Liver (tissue), 9 donors: ENCODE results near the gene TNS3. TPM values are rescaled to one million over a fixed set of nuclear protein-coding genes. Genes with fewer than 3 reads are reported as not detected.

Source experiments
- DNase-seq: peaks from one replicate; pipeline ENCODE4 v3.0.0-alpha.2; 2017; ENCODE audit warnings: low spot score
- H3K27ac ChIP-seq, 2 donors: one replicate each; pipeline ENCODE4 v1.7.0; 2013; ENCODE audit warnings: inconsistent platforms in 2 of 2, low read length in 2 of 2, control low read depth in 1 of 2, low read depth in 1 of 2, mild to moderate bottlenecking in 1 of 2
- H3K27me3 ChIP-seq, 4 donors: one replicate each; pipeline versions ENCODE4 v1.6.1 to v1.7.0; 2013; ENCODE audit warnings: low read length in 3 of 4, inconsistent platforms in 1 of 4, mild to moderate bottlenecking in 1 of 4, moderate library complexity in 1 of 4; ENCODE audit not compliant: control insufficient read depth in 4 of 4, insufficient read depth in 4 of 4
- H3K36me3 ChIP-seq, 4 donors: one replicate each; pipeline versions ENCODE4 v1.6.1 to v1.7.0; 2013; ENCODE audit warnings: low read length in 3 of 4, mild to moderate bottlenecking in 3 of 4, low read depth in 1 of 4, moderate library complexity in 1 of 4; ENCODE audit not compliant: control insufficient read depth in 4 of 4, insufficient read depth in 3 of 4
- H3K4me1 ChIP-seq, 4 donors: one replicate each; pipeline versions ENCODE4 v1.6.1 to v1.7.0; 2013; ENCODE audit warnings: low read length in 3 of 4, mild to moderate bottlenecking in 3 of 4, moderate library complexity in 1 of 4; ENCODE audit not compliant: control insufficient read depth in 4 of 4, insufficient read depth in 4 of 4
- H3K4me3 ChIP-seq, 3 donors: one replicate each; pipeline versions ENCODE4 v1.6.1 to v1.7.0; 2013; ENCODE audit warnings: low read length in 3 of 3, control low read depth in 1 of 3, low read depth in 1 of 3, mild to moderate bottlenecking in 1 of 3
- H3K9ac ChIP-seq, 2 donors: one replicate each; pipeline ENCODE4 v1.7.0; 2013; ENCODE audit warnings: low read length in 2 of 2, mild to moderate bottlenecking in 2 of 2, moderate library complexity in 2 of 2, control low read depth in 1 of 2, low read depth in 1 of 2
- H3K9me3 ChIP-seq, 4 donors: one replicate each; pipeline versions ENCODE4 v1.6.1 to v1.7.0; 2013; ENCODE audit warnings: low read length in 3 of 4; ENCODE audit not compliant: control insufficient read depth in 4 of 4
- EGR1 ChIP-seq, 2 donors: IDR thresholded peaks; 2 replicates each; pipeline ENCODE4 v1.6.1; 2016 to 2018; ENCODE audit warnings: antibody characterized with exemption in 2 of 2, low read depth in 2 of 2
- FOXA1 ChIP-seq: IDR thresholded peaks from 2 replicates; pipeline ENCODE4 v1.6.1; 2016; ENCODE audit warnings: antibody characterized with exemption
- FOXA2 ChIP-seq: IDR thresholded peaks from 2 replicates; pipeline ENCODE4 v1.6.1; 2016; ENCODE audit warnings: antibody characterized with exemption
- GABPA ChIP-seq, 2 donors: IDR thresholded peaks in 1 of 2; conservative IDR thresholded peaks in 1 of 2; 2 replicates each; pipeline ENCODE4 v1.6.1; 2016; ENCODE audit warnings: antibody characterized with exemption in 2 of 2, mild to moderate bottlenecking in 1 of 2, moderate library complexity in 1 of 2
- HNF4A ChIP-seq, 2 donors: conservative IDR thresholded peaks; 2 replicates each; pipeline ENCODE4 v1.6.1; 2016; ENCODE audit warnings: antibody characterized with exemption in 2 of 2, mild to moderate bottlenecking in 2 of 2
- HNF4G ChIP-seq: IDR thresholded peaks from 2 replicates; pipeline ENCODE4 v1.6.1; 2016; ENCODE audit warnings: antibody characterized with exemption
- JUND ChIP-seq, 2 donors: IDR thresholded peaks; 2 replicates each; pipeline ENCODE4 v1.6.1; 2016; ENCODE audit warnings: antibody characterized with exemption in 2 of 2
- NR2F2 ChIP-seq: IDR thresholded peaks from 2 replicates; pipeline ENCODE4 v1.6.1; 2016; ENCODE audit warnings: antibody characterized with exemption
- RAD21 ChIP-seq, 2 donors: IDR thresholded peaks; 2 replicates each; pipeline ENCODE4 v1.6.1; 2016; ENCODE audit warnings: antibody characterized with exemption in 2 of 2, mild to moderate bottlenecking in 2 of 2
- RXRA ChIP-seq, 2 donors: IDR thresholded peaks; 2 replicates each; pipeline ENCODE4 v1.6.1; 2017 to 2018; ENCODE audit warnings: antibody characterized with exemption in 2 of 2, mild to moderate bottlenecking in 1 of 2
- SP1 ChIP-seq: IDR thresholded peaks from 2 replicates; pipeline ENCODE4 v1.6.1; 2018; ENCODE audit warnings: antibody characterized with exemption, mild to moderate bottlenecking
- TAF1 ChIP-seq: conservative IDR thresholded peaks from 2 replicates; pipeline ENCODE4 v1.6.1; 2016; ENCODE audit warnings: antibody characterized with exemption, mild to moderate bottlenecking
- YY1 ChIP-seq: IDR thresholded peaks from 2 replicates; pipeline ENCODE4 v1.6.1; 2016; ENCODE audit warnings: antibody characterized with exemption, mild to moderate bottlenecking
- whole genome bisulfite sequencing: extraction: QIAGEN DNeasy Blood & Tissue Kit; methylation state at CpG from one replicate; pipeline ENCODE4 v1.1.7; 2013; 5-methylcytosine and 5-hydroxymethylcytosine counted together
- polyA plus RNA-seq, 2 donors: library from polyadenylated mRNA; stranded (reverse) in 1 of 2; unstranded in 1 of 2; fragments of 200-250 nt in 1 of 2; fragments of >200 nt in 1 of 2; fragmentation: Nextera tagmentation in 1 of 2; extraction: Ambion mirVana in 1 of 2; gene quantifications; one replicate each; pipeline versions ENCODE4 v1.2.1 to v1.2.3, GENCODE V29; 2013 to 2015
- total RNA-seq, 2 donors: library from RNA; depleted of rRNA; stranded (reverse); fragments of >200 nt; gene quantifications; one replicate each; pipeline ENCODE4 v1.2.3, GENCODE V29; 2014
- TF ChIP-seq, protein P1 (sequence below): IDR thresholded peaks from 2 replicates; pipeline ENCODE4 v1.6.1; 2016; ENCODE audit warnings: antibody characterized with exemption
- TF ChIP-seq, protein P2 (sequence below): IDR thresholded peaks from 2 replicates; pipeline ENCODE4 v1.6.1; 2016; ENCODE audit warnings: antibody characterized with exemption
- TF ChIP-seq, protein P3 (sequence below): IDR thresholded peaks from 2 replicates; pipeline ENCODE4 v1.6.1; 2016; ENCODE audit warnings: antibody characterized with exemption
- TF ChIP-seq, protein P4 (sequence below): fragments of 150-350 bp; IDR thresholded peaks from 2 replicates; pipeline ENCODE4 v1.5.1; 2017; ENCODE audit warnings: improper control_type of control experiment, low read depth, low read length; ENCODE audit not compliant: missing input control
- donor health status: healthy.
- donor health status: healthy.
- donor health status: healthy.
- donor health status: healthy.
- donor health status: healthy.

TNS3 gene
- total and polyA plus RNA-seq, 4 donors, result 16.8 to 100 (median 29.5) TPM

DNA sequence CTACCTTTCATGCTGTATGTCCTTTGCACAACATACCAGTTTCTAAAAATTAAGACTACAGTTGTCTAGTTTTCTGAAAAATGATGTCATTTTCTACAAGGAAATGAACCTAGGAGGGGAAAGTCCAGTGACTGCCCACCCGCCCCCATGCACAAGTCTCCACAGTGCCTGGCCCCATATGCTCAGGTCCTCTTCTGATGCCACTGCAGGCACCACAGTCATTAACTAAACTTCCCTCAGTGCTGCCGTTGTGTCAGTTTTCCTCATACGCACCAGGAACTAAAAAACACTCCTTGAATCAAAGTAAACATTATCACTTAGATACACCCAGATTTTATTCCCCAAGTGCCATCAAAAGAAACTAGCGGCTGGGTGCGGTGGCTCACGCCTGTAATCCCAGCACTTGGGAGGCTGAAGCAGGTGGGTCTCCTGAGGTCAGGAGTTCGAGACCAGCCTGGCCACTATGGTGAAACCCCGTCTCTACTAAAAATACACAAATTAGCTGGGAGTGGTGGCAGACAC, 6.9 kb upstream of the TNS3 start:
- no peak for DNase-seq
- H3K4me1 ChIP-seq, result peaks cover 0 to 2% (median 0%) of the 10 kb centered on the region in 4 donors
- no peaks in the 10 kb centered on the region for H3K27me3 ChIP-seq
- H3K9me3 ChIP-seq, result no peaks in the 10 kb centered on the region
- no peak overlapping the region for H3K9ac ChIP-seq
- no peak overlapping the region for H3K27ac ChIP-seq
- TF ChIP-seq, protein P1, sequence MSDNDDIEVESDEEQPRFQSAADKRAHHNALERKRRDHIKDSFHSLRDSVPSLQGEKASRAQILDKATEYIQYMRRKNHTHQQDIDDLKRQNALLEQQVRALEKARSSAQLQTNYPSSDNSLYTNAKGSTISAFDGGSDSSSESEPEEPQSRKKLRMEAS, result no peak
- TF ChIP-seq, protein P2, sequence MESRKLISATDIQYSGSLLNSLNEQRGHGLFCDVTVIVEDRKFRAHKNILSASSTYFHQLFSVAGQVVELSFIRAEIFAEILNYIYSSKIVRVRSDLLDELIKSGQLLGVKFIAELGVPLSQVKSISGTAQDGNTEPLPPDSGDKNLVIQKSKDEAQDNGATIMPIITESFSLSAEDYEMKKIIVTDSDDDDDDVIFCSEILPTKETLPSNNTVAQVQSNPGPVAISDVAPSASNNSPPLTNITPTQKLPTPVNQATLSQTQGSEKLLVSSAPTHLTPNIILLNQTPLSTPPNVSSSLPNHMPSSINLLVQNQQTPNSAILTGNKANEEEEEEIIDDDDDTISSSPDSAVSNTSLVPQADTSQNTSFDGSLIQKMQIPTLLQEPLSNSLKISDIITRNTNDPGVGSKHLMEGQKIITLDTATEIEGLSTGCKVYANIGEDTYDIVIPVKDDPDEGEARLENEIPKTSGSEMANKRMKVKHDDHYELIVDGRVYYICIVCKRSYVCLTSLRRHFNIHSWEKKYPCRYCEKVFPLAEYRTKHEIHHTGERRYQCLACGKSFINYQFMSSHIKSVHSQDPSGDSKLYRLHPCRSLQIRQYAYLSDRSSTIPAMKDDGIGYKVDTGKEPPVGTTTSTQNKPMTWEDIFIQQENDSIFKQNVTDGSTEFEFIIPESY, result no peak
- no peak overlapping the region for H3K4me3 ChIP-seq
- H3K36me3 ChIP-seq, result no peaks in the 10 kb centered on the region
- WGBS, result 81% methylated on average over 8 of the region's 8 CpGs

DNA sequence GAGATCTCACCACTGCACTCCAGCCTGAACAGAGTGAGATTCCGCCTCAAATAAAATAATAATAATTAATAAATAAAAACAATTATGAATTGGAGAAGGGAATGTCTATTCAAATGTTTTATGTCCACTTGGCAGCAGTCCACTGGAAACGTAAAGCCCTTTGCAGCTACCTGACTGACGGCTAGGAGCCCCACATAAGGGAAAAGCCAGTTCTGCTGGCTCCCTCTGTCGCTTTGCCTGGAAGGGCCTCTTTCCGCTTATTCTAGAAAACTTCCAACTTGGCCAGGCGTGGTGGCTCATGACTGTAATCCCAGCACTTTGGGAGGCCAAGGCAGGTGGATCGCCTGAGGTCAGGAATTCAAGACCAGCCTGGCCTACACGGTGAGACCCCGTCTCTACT, 6.1 kb upstream of the TNS3 start:
- no peak for TF ChIP-seq EGR1 (IDR thresholded peaks at IDR 0.05; ENCODE audit: low read depth in 2 of 2)
- TF ChIP-seq, protein P1, result no peak
- TF ChIP-seq HNF4A (conservative IDR thresholded peaks at IDR 0.05), result no peak
- TF ChIP-seq, protein P2, result no peak
- TF ChIP-seq FOXA2, result no peak
- no peak for TF ChIP-seq HNF4G
- TF ChIP-seq, protein P3, sequence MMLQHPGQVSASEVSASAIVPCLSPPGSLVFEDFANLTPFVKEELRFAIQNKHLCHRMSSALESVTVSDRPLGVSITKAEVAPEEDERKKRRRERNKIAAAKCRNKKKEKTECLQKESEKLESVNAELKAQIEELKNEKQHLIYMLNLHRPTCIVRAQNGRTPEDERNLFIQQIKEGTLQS, result no peak
- TF ChIP-seq FOXA1, result no peak
- no peak for TF ChIP-seq SP1
- TF ChIP-seq GABPA (IDR thresholded peaks at IDR 0.05 in 1 of 2, conservative IDR thresholded peaks at IDR 0.05 in 1 of 2), result no peak
- no peak for TF ChIP-seq YY1
- no peak for TF ChIP-seq JUND (IDR thresholded peaks at IDR 0.05)
- TF ChIP-seq RXRA (IDR thresholded peaks at IDR 0.05), result no peak
- TF ChIP-seq TAF1, result no peak
- no peak for TF ChIP-seq NR2F2
- TF ChIP-seq, protein P4, sequence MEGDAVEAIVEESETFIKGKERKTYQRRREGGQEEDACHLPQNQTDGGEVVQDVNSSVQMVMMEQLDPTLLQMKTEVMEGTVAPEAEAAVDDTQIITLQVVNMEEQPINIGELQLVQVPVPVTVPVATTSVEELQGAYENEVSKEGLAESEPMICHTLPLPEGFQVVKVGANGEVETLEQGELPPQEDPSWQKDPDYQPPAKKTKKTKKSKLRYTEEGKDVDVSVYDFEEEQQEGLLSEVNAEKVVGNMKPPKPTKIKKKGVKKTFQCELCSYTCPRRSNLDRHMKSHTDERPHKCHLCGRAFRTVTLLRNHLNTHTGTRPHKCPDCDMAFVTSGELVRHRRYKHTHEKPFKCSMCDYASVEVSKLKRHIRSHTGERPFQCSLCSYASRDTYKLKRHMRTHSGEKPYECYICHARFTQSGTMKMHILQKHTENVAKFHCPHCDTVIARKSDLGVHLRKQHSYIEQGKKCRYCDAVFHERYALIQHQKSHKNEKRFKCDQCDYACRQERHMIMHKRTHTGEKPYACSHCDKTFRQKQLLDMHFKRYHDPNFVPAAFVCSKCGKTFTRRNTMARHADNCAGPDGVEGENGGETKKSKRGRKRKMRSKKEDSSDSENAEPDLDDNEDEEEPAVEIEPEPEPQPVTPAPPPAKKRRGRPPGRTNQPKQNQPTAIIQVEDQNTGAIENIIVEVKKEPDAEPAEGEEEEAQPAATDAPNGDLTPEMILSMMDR, result no peak
- TF ChIP-seq RAD21 (IDR thresholded peaks at IDR 0.05), result no peak
- 90% methylated on average over 9 of the region's 9 CpGs for WGBS
- no peaks in the 10 kb centered on the region for H3K4me1 ChIP-seq

More for the DNA sequence above, 6.1 kb upstream of the TNS3 start:
- H3K9ac ChIP-seq, result no peak overlapping the region
- H3K4me3 ChIP-seq, result no peak overlapping the region
- no peaks in the 10 kb centered on the region for H3K27me3 ChIP-seq
- no peaks in the 10 kb centered on the region for H3K36me3 ChIP-seq
- no peaks in the 10 kb centered on the region for H3K9me3 ChIP-seq
- no peak for DNase-seq
- no peak overlapping the region for H3K27ac ChIP-seq
